GM18951 (cell line): ENCODE data around the gene CHDH.

Source experiments
- POLR2A ChIP-seq: IDR thresholded peaks from 4 replicates; pipeline ENCODE4 v1.6.1; 2011; ENCODE audit warnings: mild to moderate bottlenecking; ENCODE audit not compliant: insufficient read length, insufficient read depth; ENCODE audit errors: extremely low read depth
- in situ Hi-C: fragments of 300-500 bp; cut with MboI; formaldehyde crosslinking; loops from one replicate; pipeline ENCODE4 v1.12.0; 2022; ENCODE audit warnings: low sequenced_read_pairs, mixed read lengths, inconsistent platforms; ENCODE audit not compliant: unreplicated experiment

The CHDH gene

GRCh38 chr3:53843195-53844177, 2.7 kb downstream of the CHDH start:
- TF ChIP-seq POLR2A = no peak
- in situ Hi-C loops = no loop called here

- in situ Hi-C loops = no loop called here
Observed at GRCh38 chr3:53842436-53843194, 3.6 kb downstream of the CHDH start.

GRCh38 chr3:53841296-53841695, 4.9 kb downstream of the CHDH start:
- TF ChIP-seq POLR2A = no peak
- in situ Hi-C loops = no loop called here

More at GRCh38 chr3:53842436-53843194, 3.6 kb downstream of the CHDH start:
- TF ChIP-seq POLR2A = no peak

GRCh38 chr3:53837331-53837730, 8.9 kb downstream of the CHDH start:
- no peak for TF ChIP-seq POLR2A
- in situ Hi-C loops = no loop called here

- in situ Hi-C loops = no loop called here
- TF ChIP-seq POLR2A = no peak
Observed at GRCh38 chr3:53836084-53836872, 9.9 kb downstream of the CHDH start.

GRCh38 chr3:53835257-53835656, 11.0 kb downstream of the CHDH start:
- in situ Hi-C loops = no loop called here
- TF ChIP-seq POLR2A = no peak

- in situ Hi-C loops = no loop called here
- no peak for TF ChIP-seq POLR2A
Observed at GRCh38 chr3:53834429-53835095, 11.7 kb downstream of the CHDH start.

GRCh38 chr3:53833700-53834099, 12.5 kb downstream of the CHDH start:
- no peak for TF ChIP-seq POLR2A
- in situ Hi-C loops = no loop called here

GRCh38 chr3:53833053-53833645, 13.1 kb downstream of the CHDH start:
- in situ Hi-C loops = no loop called here
- TF ChIP-seq POLR2A = no peak

- TF ChIP-seq POLR2A = no peak
- in situ Hi-C loops = no loop called here
Observed at GRCh38 chr3:53830944-53831343, 15.3 kb downstream of the CHDH start.

- in situ Hi-C loops = no loop called here
Observed at GRCh38 chr3:53829605-53830004, 16.6 kb downstream of the CHDH start.

GRCh38 chr3:53828581-53828980, 17.6 kb downstream of the CHDH start:
- in situ Hi-C loops = no loop called here

More at GRCh38 chr3:53829605-53830004, 16.6 kb downstream of the CHDH start:
- TF ChIP-seq POLR2A = no peak

More at GRCh38 chr3:53828581-53828980, 17.6 kb downstream of the CHDH start:
- TF ChIP-seq POLR2A = no peak
